Smooth muscle cell (in vitro differentiated cells): ENCODE results near the gene MICALL2. TPM values are rescaled to one million over a fixed set of nuclear protein-coding genes. Genes with fewer than 3 reads are reported as not detected.

Experiments used
- DNase-seq: peaks from one replicate; lab custom pipeline; 2025; ENCODE audit not compliant: unreplicated experiment; lab: John Stamatoyannopoulos, UW
- H2AFZ ChIP-seq: fragments of 200-600 bp; sonication (generic); 2 replicates; pipeline ENCODE4 v1.6.0; 2016; ENCODE audit warnings: antibody characterized with exemption, low read depth, mild to moderate bottlenecking
- H3F3A ChIP-seq: fragments of 200-600 bp; sonication (generic); 2 replicates; pipeline ENCODE4 v1.6.0; 2017; ENCODE audit warnings: antibody characterized with exemption, low read depth
- H3K27ac ChIP-seq: fragments of 200-600 bp; sonication (generic); 2 replicates; pipeline ENCODE4 v1.5.1; 2016; ENCODE audit warnings: low read depth, mild to moderate bottlenecking
- H3K27me3 ChIP-seq: fragments of 200-600 bp; sonication (generic); 2 replicates; pipeline ENCODE4 v1.6.1; 2016; ENCODE audit warnings: low read depth, mild to moderate bottlenecking
- H3K36me3 ChIP-seq: fragments of 200-600 bp; sonication (generic); 2 replicates; pipeline ENCODE4 v1.5.1; 2016; ENCODE audit warnings: low read depth
- H3K4me1 ChIP-seq: fragments of 200-600 bp; sonication (generic); 2 replicates; pipeline ENCODE4 v1.5.1; 2016; ENCODE audit warnings: low read depth
- H3K4me2 ChIP-seq: fragments of 200-600 bp; sonication (generic); 2 replicates; pipeline ENCODE4 v1.6.0; 2016; ENCODE audit warnings: mild to moderate bottlenecking
- H3K4me3 ChIP-seq: fragments of 200-600 bp; sonication (generic); 2 replicates; pipeline ENCODE4 v1.5.1; 2016; ENCODE audit warnings: mild to moderate bottlenecking
- H3K79me2 ChIP-seq: fragments of 200-600 bp; sonication (generic); 2 replicates; pipeline ENCODE4 v1.6.0; 2016; ENCODE audit warnings: low read depth, mild to moderate bottlenecking
- H3K9ac ChIP-seq: fragments of 200-600 bp; sonication (generic); 2 replicates; pipeline ENCODE4 v1.6.0; 2016; ENCODE audit warnings: low read depth
- H3K9me3 ChIP-seq: fragments of 200-600 bp; sonication (generic); replicated peaks from 2 replicates; pipeline ENCODE4 v1.5.1; 2016; ENCODE audit warnings: low read depth
- H4K20me1 ChIP-seq: fragments of 200-600 bp; sonication (generic); 2 replicates; pipeline ENCODE4 v1.6.0; 2016; ENCODE audit warnings: low read depth
- CTCF ChIP-seq: fragments of 200-600 bp; sonication (generic); IDR thresholded peaks from 2 replicates; pipeline ENCODE4 v1.5.1; 2017; ENCODE audit warnings: borderline replicate concordance, mild to moderate bottlenecking, antibody characterized with exemption; ENCODE audit not compliant: insufficient read depth, poor library complexity, severe bottlenecking
- WGBS: methylation state at CpG from one replicate; pipeline ENCODE4 v1.1.7; 2016; ENCODE audit warnings: low lambda C conversion rate; 5-methylcytosine and 5-hydroxymethylcytosine counted together
- polyA plus RNA-seq: library from polyadenylated mRNA; unstranded; fragments of >200 nt; fragmentation: Nextera tagmentation; extraction: Ambion mirVana; gene quantifications from 2 replicates; pipeline ENCODE4 v1.2.1, GENCODE V29; 2016
- total RNA-seq: library from RNA; depleted of rRNA; stranded (reverse); fragments of >200 nt; gene quantifications from 2 replicates; pipeline ENCODE4 v1.2.3, GENCODE V29; 2014

The MICALL2 gene
- total and polyA plus RNA-seq, 2 experiments from 2014 or later, result 4.2 to 18.9 TPM

- 98% methylated on average over 26 of the region's 26 CpGs for WGBS
- no peak overlapping the region for H3K27ac ChIP-seq
- H3F3A ChIP-seq, result no peaks in the 10 kb centered on the region
- TF ChIP-seq CTCF, result no peak
- no peak overlapping the region for H2AFZ ChIP-seq
- peaks cover 9% of the 10 kb centered on the region for H4K20me1 ChIP-seq
- H3K9ac ChIP-seq, result no peak overlapping the region
- H3K4me3 ChIP-seq, result no peak overlapping the region
- no peaks in the 10 kb centered on the region for H3K79me2 ChIP-seq
- H3K9me3 ChIP-seq, result no peaks in the 10 kb centered on the region
- no peak overlapping the region for H3K4me2 ChIP-seq
- no peaks in the 10 kb centered on the region for H3K36me3 ChIP-seq
- no peaks in the 10 kb centered on the region for H3K27me3 ChIP-seq
- no peak for DNase-seq
- no peaks in the 10 kb centered on the region for H3K4me1 ChIP-seq
Observed at GRCh38 chr7:1493571-1493970, 34.3 kb upstream of the MICALL2 start.

- Histone ChIP-seq H3K4me1 (no peaks in the 10 kb centered on the region), H3K27me3 (no peaks in the 10 kb centered on the region), H3K79me2 (no peaks in the 10 kb centered on the region), H3F3A (no peaks in the 10 kb centered on the region), H3K9me3 (no peaks in the 10 kb centered on the region), H3K27ac (no peak overlapping the region), H2AFZ (no peak overlapping the region), H3K36me3 (no peaks in the 10 kb centered on the region), H4K20me1 (peaks cover 9% of the 10 kb centered on the region), H3K9ac (no peak overlapping the region), H3K4me3 (no peak overlapping the region), H3K4me2 (no peak overlapping the region)
- DNase-seq, result no peak
- no peak for TF ChIP-seq CTCF
- 94% methylated on average over 12 of the region's 20 CpGs for WGBS
Observed at GRCh38 chr7:1493129-1493528, 33.9 kb upstream of the MICALL2 start.

- H3K79me2 ChIP-seq, result no peaks in the 10 kb centered on the region
- H3K4me3 ChIP-seq, result no peak overlapping the region
- no peaks in the 10 kb centered on the region for H3K4me1 ChIP-seq
- no peaks in the 10 kb centered on the region for H3K9me3 ChIP-seq
- no peaks in the 10 kb centered on the region for H3K36me3 ChIP-seq
- H3K27ac ChIP-seq, result no peak overlapping the region
- no peaks in the 10 kb centered on the region for H3K27me3 ChIP-seq
- no peak for TF ChIP-seq CTCF
- WGBS, result 98% methylated on average over 24 of the region's 33 CpGs
- H3K9ac ChIP-seq, result no peak overlapping the region
- no peak overlapping the region for H2AFZ ChIP-seq
- H3F3A ChIP-seq, result no peaks in the 10 kb centered on the region
- no peak for DNase-seq
- peaks cover 9% of the 10 kb centered on the region for H4K20me1 ChIP-seq
- no peak overlapping the region for H3K4me2 ChIP-seq
Observed at GRCh38 chr7:1492640-1493039, 33.4 kb upstream of the MICALL2 start.

- H3F3A ChIP-seq, result no peaks in the 10 kb centered on the region
- no peak overlapping the region for H3K27ac ChIP-seq
- TF ChIP-seq CTCF, result no peak
- H4K20me1 ChIP-seq, result peaks cover 9% of the 10 kb centered on the region
- no peak for DNase-seq
- H3K9ac ChIP-seq, result no peak overlapping the region
- H3K36me3 ChIP-seq, result no peaks in the 10 kb centered on the region
- 95% methylated on average over 10 of the region's 10 CpGs for WGBS
- H3K4me1 ChIP-seq, result no peaks in the 10 kb centered on the region
- H2AFZ ChIP-seq, result no peak overlapping the region
- H3K4me2 ChIP-seq, result no peak overlapping the region
- no peaks in the 10 kb centered on the region for H3K9me3 ChIP-seq
- no peaks in the 10 kb centered on the region for H3K27me3 ChIP-seq
- no peak overlapping the region for H3K4me3 ChIP-seq
- H3K79me2 ChIP-seq, result no peaks in the 10 kb centered on the region
Observed at GRCh38 chr7:1492221-1492620, 33.0 kb upstream of the MICALL2 start.
